WTC11 (cell line): ENCODE data around the gene ANKDD1B.

Experiments
- ATF6 ChIP-seq: sonication (generic); formaldehyde crosslinking; IDR thresholded peaks from 2 replicates; pipeline ENCODE4 v1.8.1; 2023; ENCODE audit warnings: mild to moderate bottlenecking, missing genetic modification reagents
- CTCF ChIP-seq: fragments of 200-600 bp; IDR thresholded peaks from 2 replicates; pipeline ENCODE4 v1.8.0; 2022; ENCODE audit warnings: antibody characterized with exemption
- E2F5 ChIP-seq: sonication (generic); formaldehyde crosslinking; IDR thresholded peaks from 2 replicates; pipeline ENCODE4 v1.8.1; 2022; ENCODE audit warnings: mild to moderate bottlenecking, moderate library complexity, missing genetic modification reagents
- ESRRA ChIP-seq: sonication (generic); formaldehyde crosslinking; IDR thresholded peaks from 2 replicates; pipeline ENCODE4 v1.8.1; 2022; ENCODE audit warnings: mild to moderate bottlenecking, missing genetic modification reagents, borderline replicate concordance

DNA sequence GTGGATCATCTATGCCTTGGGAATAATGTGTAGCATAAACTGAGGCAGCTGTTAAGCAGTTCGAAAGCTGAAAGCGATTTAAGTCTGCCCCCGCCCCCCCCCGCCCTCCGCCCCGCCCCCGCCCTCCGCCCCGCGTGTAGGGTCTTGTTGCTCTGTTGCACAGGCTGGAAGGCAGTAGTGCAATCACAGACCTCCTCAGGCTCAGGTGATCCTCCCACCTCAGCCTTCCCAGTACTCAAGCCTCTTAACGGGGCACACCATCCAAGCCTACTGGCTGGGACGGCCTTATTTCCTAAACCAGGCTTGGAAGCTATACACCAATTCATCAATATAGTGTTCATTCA lies 945 bp downstream of the ANKDD1B start:
- TF ChIP-seq CTCF: no peak
- TF ChIP-seq ATF6 (CRISPR knock-in tag): no peak
- no peak for TF ChIP-seq ESRRA (CRISPR knock-in tag)
- no peak for TF ChIP-seq E2F5
